HG03469 (cell line): ENCODE measurements around the gene KLHL2.

Experiments
- ATAC-seq: cut with Tn5 transposase; IDR thresholded peaks from one replicate; pipeline ENCODE4 v1.9.1; 2021; ENCODE audit warnings: mild to moderate bottlenecking, moderate library complexity, moderate number of reproducible peaks; ENCODE audit not compliant: unreplicated experiment

KLHL2 gene

DNA sequence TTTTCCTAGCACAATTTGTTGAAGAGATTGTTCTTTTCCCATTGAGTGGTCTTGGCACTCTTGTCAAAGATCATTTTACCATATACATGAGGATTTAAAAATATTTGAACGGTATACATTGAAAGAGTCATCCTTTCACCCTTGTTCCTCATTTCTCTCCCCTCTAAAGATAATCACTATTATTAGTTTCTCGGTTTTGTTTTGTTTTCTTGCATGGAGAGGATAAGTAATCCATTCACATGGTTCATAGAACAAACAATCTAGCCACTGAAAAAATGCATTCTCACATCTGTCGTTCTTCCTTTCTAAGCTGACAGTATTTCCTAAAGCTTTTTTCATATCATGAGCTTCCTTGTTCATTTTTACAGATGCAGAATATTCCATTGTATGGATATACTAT lies 80.9 kb downstream of the KLHL2 start:
- ATAC-seq: no peak

DNA sequence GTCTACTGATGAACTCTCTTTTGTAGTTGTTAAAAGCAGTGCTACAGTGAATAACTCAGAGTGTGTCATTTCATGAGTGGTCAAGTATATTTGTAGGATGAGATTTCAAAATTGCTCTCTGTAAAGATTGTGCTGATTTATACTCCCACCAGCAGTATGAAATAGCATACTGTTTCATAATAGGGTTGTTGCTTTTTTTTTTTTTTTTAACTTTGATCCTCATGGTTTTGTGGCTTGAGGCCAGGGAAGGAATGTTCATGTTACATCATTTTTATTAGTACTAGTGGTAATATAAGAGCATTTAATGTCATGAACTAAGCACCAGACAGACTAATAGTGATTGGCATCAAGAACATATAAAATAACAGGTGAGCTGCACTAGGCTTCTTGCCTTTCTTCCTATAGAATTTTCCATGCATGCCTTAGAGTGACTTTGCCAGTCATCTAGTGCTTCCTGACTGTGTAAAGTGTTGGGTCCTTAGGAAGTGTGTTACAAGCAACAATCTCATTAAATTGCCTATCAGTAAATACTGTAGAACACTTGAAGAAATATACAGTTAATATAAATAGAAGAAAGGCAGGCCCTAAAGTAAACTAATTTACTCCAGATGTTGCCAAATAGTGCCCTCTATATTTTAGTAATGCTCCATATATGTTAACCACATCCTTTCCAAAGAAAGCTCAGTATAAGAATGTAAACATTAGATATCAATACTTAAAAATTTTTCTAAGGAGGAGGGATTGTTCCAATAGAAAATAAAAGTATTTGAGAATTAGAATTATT lies 81.5 kb downstream of the KLHL2 start:
- no peak for ATAC-seq

DNA sequence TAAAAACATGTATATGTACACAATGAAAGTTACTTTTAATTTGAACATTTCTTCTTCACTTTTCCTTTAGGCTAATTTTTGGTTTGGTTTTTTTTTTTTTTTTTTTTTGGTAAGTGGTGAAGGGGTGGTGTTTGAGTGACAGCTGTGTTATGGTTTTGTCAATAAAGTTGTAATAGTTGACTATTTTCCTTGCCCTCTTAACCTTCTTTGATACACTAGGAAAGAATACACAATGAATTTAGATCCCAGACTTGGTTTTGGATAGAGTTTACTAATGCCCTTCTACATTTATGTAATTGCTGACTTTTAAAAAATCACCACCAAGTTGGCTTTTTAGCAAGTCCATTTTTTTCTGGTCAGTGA lies 82.0 kb downstream of the KLHL2 start:
- no peak for ATAC-seq

DNA sequence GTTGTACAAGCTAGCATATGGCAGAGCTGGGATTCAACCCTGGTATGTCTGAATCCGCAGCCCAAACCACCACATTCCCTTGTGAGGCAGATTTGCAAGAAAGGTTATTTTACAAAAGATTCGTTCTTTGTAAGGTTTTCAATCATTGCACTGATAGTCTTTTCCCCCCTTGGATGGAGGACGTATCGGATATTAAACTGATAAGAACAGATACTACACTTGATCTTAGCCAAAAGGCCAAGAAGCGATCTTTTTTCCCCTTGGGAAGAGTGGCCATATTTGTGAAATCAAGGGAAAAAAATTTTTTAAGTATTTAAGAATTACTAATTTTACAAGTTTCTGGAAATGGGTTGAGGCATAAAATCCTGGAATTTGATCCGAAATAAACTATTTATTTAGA lies 85.7 kb downstream of the KLHL2 start:
- ATAC-seq: no peak

DNA sequence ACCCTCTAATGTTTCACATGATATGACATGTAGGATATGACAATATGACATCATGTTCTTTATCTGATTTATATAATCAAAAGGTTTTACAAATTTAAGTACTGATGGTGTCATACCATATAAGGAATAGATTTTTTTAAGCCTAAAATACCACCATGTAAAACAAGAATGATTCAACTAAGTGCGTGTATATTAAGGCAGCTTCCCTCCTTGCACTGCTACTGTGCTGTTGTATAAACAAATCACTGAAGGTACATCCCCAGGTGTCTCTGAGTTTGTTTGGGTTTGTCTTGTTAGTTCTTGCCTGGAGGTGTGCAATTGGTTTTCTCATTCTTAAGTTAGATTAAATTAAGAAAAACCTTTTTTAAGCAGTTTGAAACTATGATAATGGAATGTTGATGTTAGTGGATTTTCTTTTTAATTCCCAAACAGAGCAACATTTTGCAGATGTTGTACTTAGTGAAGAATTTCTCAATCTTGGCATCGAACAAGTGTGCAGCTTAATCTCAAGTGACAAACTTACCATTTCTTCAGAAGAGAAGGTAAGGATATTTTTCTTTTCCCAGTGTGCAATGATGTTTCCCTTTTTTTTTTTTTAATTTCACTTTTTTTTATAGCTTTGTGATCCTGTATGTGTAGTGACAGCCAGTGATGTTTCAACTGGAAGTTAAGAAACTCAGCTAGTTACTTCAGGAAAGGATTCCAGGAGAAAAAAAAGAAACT lies 86.7 kb downstream of the KLHL2 start:
- no peak for ATAC-seq

DNA sequence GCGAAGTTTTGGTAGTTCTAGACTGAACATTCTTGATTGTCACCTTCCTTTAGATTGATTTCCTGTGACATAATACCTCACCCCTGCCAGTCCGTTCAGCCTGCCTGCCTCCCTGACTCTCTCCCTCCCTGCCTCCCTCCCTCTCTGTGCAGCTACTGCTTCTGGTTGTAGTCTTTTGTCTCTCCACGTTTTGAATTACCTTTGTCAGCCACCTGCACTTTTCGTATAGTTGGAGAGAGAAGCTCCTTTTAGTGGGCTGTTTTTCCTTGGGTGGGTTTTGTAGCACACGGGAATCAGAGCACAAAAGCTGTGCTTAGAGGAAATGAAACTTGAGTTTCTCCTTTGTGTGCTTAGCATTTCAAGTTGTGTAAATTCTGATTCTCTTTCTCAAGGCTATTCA lies 87.5 kb downstream of the KLHL2 start:
- peak; percentile 88 for ATAC-seq

DNA sequence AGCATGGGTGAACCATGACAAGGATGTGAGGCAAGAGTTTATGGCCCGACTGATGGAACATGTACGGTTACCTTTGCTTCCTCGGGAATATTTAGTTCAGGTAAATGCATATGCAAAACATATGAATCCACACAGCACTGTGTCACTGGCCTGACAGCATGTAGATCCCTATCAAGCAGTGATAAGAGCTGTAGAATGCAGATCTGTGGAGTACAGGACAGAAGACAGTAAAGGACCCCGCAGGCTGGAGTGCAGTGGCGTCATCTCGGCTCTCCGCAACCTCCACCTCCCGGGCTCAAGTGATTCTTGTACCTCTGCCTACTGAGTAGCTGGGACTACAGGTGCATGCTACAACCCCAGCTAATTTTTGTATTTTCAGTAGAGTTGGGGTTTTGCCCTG lies 90.3 kb downstream of the KLHL2 start:
- ATAC-seq: no peak

DNA sequence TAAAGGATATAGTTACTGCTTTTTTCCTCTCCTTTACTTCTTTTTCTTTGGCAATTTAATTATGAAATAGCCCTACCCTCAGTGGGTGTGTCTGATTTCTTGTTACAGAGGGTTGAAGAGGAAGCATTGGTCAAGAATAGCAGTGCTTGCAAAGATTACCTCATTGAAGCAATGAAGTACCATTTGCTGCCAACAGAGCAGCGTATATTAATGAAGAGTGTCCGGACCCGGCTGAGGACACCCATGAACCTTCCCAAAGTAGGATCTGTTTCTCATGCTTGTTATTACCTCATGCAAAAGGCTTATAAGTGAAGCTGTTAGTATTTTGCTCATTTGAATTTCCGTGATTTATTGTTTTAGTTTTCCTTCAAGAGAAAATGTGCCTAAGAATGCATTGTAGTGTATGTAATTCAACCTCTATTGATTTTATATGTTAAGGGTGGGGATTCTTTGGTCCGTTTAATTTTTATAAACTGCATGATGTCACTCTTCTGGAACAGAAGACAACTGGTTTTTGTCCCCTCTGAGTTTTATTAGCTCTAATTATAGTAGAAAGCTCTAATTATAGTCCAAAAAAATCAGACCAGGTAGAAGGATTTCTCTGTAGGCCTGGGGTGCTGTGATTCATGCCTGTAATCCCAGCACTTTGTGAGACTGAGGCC lies 92.2 kb downstream of the KLHL2 start:
- ATAC-seq: no peak

DNA sequence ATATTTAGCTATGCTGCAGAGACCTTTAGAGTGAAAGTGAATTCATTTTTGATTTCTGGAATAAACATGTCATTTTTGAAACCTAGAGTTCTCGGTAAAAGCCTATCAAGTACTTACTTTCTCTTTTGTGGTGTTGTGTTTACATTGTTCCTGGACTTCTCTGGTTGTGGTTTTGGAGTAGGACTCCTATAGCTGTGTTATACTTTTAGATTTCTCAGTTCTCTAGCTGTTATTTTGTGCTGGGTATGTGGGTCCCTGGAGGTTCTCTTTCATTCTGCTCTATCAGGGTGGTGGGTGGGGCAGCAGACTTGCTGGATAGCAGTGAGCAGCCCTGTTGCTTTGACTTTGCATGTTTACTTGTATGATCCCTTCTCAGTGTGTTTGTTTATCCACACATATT lies 94.5 kb downstream of the KLHL2 start:
- peak; percentile 86 for ATAC-seq

DNA sequence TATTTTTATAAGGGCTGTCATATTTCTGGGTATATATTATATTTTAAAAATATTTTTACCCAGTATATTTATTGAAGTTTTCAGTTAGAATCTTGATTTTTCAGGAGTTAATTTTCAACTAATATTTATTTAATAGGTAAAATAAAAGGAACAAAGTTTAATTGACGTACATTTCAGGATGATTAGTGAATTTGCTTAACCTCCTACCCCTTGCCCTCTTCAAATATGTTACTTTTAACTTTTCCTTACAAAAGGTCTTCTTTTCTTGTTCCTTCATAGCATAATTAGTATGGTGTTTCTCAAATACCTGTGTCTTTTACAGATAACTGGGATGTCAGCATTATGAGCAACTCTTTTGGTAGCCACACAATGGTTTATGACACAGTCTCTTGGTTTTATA lies 95.3 kb downstream of the KLHL2 start:
- ATAC-seq: no peak

DNA sequence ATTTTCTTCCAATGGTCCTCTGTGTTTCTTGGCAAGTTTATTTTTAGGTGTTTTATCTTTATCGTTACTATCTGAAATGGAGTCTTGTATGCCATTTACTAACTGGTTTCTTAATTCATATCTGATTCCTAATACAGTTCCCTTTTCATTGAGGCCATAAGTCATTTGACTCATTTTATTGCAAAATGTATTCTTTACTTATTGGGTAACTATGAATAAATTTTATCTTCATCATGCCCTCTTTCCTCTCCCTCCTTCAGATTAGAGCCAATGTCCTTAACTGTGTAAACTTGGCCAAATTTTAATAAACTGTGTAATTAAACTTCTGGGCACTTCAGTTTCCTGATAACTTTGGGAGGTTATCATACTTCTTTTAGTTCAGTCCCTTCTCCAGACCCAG lies 100.8 kb downstream of the KLHL2 start:
- no peak for ATAC-seq

DNA sequence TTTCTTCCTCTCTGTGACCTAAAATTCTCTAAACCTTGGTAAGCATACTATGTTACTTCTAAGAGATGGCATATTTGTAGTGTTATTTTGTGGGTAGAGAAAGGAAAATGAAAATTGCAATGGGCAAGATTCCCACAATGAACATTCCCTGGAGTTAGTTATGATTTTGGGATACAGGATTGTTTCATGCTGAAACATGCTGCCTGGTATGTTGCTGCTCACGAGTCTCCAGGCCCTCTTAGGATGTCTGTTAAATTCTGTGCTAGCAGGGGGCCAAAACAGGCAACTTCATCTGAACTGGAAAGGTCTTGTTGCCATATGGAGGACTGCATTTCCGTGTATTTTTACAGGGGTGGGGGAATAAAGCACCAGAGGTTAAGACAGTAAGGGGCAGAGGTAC lies 101.2 kb downstream of the KLHL2 start:
- no peak for ATAC-seq

DNA sequence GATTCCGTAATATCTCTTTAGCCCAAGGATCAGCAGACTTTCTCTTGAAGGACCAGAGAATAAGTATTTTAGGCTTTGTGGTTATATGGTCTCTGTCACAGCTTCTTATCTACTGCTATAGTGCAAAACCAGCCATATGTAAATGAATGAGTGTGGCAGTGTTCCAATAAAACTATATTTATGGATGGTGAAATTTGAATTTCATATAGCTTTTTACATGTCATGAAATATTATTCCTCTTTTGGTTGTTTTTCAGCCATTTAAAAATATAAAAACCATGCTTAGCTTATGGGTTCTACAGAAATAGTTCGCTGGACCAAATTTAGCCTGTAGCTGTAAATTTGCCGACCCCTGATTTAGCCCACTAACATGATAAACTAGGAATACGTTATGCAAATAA lies 102.1 kb downstream of the KLHL2 start:
- ATAC-seq: no peak

DNA sequence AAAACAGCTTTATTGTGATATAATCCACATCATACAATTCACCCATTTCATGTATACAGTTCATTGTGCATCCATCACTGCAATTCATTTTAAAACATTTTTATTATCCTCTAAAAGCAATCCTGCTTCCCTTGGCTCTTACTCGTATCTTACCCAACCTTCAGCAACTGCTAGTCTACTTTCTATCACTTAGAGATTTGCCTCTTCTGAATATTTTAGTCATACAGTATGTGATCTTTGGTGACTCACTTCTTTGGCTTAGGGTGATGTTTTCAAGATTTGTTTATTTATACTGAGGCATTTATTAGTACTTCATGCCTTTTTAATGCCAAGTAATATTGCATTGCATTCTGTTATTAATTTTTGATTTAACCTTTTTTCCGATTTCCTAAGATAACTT lies 105.1 kb downstream of the KLHL2 start:
- ATAC-seq: no peak

DNA sequence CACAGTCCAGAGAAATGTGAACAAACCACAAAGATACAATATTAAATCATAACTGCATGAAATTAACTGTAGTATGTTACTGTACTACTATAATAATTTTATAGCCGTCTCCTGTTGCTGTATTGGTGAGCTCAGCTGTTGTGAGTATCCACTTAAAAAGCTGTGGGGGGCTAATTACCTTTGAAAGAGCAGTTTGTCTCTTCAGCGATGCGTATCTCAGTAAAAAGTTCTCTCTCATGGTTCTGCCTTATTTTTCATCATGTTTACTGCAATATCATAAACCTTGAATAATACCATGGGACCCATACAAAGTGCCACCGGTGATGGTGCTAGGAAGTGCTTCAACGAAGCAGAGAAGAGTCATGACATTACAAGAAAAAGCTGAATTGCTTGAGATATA lies 111.7 kb downstream of the KLHL2 start:
- ATAC-seq: no peak

DNA sequence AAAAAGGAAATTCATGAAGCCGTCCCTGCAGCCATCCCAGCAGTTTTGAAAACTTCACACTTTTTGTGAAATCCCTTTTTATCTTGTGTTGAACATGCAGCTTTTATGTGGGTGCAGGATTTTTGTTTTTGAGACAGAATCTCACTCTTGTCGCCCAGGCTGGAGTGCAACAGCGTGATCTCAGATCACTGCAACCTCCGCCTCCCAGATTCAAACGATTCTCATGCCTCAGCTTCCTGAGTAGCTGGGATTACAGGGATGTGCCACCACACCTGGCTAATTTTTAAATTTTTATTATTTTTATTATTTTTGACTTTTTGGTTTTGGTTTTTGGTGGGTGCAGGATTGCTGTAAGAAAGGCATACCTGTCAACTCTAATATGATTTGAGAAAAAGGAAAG lies 112.1 kb downstream of the KLHL2 start:
- ATAC-seq: no peak

DNA sequence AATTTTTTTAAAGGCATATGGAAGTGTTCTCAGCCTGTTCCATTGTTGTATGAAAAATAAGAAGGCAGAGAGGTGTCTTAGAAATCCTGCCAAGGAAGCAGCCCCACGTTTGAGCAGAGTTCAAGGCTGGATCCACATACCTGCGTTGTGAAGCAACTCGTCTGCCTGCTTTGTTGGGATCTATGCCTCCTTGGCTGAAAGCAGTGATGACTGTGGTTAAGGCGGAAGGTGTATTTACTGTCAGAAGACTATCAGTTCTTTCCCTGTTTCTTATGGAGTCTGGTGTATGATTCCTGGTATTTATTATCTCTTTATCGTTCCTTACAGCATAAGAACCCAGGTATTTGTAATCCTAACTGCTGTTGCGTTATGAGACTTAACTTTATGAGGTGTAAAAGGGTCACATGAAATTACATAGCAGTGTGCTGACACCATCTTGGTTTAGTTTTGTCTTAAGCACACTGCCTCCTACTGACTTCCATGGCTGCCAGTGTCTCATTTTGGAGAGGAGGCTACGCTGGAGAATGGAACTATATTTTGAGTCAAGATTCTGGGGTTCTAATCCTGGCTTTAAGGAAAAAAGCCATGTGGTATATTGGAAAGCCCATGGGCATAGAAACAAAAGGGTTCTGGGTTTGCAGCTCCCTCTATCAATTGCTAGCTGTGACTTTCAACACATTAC lies 117.0 kb downstream of the KLHL2 start:
- no peak for ATAC-seq

DNA sequence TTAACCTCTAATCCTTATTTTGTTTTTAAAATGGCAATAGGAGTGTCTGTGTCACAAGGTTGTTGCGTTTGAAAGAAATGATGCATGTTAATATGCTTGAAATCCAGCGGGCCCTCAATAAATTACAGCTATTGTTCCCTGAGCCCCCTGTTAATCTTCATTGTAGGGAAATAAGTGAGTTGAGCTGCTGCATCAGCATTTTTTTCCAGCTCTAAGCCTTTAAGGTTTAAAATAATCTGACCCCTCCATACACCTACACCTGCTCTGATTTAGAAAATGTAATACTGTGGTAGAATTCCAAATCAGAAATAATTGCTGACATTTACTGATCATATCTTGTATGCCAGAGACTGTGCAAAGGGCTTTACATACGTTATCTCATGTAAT lies 117.5 kb downstream of the KLHL2 start:
- ATAC-seq: no peak

DNA sequence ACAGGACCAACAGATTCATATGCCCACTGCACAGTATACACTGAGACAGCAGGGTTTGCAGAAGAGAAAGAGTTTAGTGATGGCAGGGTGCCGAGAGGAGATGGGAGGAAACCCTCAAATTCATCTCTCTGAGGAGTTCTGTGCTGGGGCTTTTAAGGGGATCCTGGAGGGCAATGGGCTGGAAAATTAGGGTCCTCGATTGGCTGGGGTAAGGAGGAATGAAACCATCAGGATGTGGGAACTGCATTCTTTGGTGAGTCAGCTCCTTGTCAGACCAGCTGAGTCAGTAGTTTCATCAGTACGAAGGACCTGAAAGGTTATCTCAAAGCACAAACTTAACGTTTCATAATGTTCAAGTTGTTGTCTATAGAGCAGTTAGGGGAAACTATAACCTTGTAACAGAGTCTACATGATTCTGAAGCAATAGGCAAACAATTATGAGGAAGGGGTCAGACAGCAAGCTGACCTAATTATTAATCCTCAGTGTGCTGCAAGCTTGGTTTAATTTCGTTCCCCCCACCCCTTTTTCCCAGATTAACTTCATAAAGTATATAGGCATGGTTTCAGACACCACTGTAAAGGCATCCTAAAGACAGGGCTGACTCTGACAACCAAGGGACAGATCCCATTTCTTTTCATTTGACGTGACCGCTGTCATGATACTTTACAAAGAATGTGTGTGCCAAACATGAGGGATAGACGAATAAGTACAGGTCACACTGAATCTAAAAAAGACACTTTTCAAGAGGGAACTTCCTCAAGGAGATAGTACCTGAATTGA lies 118.6 kb downstream of the KLHL2 start:
- no peak for ATAC-seq

DNA sequence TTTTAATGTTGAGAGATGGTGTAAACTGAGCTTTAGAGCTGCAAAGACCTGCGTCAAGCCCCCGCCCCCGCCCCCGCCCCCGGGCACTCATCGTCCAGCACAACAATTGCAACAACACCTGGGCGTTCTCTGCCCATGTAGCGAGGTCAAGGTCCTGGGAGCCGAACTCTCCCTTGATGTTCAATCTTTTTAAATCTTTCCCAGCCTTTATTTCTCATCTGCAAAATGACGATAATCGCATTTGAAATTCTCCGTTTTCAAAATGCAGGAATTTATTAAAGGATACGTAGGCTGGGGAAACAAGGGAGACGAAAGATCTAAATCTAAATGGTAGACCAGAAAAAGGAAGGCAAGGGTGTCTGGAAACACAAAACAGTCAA lies 119.5 kb downstream of the KLHL2 start:
- ATAC-seq: no peak
